ENCODE measurements around the gene CENPE.

CENPE gene

DNA sequence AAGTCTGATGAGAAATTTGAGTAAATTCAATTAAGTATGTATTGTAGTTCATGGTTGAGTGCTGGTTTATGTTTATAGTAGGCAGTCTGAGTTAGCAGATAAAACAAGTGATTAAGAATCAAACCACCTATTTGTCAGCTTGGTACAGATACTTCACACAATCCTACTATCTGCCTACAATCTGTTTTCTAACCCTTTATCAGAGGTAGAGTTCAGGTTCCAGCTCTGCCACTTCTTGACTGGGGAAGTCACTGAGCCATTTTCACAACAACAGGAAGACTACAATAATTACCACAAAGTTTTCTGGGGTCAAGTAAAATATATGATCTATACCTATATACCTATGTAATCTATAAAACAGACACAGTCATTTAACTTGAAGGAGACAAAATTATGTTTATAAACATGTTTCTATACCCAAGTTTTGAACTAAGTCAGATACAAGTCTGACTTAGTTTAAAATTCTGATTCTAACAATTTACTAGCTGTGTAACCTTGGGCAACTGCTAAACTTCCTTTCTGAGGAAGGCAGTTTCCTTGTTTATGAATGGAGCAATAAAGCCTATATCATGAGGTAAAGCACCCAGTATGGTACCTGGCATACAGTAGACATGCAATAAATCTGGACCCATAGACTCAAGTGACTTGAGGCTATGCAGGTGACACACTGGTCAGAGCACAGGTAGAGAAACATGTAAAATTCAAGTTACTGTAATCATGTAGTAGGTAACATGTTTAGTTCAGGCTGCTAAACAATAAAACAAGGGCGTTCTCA lies 61.3 kb downstream of the CENPE start:
- Histone ChIP-seq H3K9me3 (ENCODE audit: severe bottlenecking) (no peaks in the 10 kb centered on the region), H3K4me1 (ENCODE audit: insufficient read depth, poor library complexity, severe bottlenecking) (peaks cover 19% of the 10 kb centered on the region), H3K4me3 (ENCODE audit: severe bottlenecking) (no peak overlapping the region), H3K27me3 (ENCODE audit: insufficient read depth, poor library complexity, severe bottlenecking) (no peaks in the 10 kb centered on the region), H3K36me3 (ENCODE audit: low read depth) (peaks cover 89% of the 10 kb centered on the region), H3K27ac (ENCODE audit: poor library complexity, severe bottlenecking) (peak overlapping the region; percentile 79)
- ATAC-seq (ENCODE audit: low read depth), result no peak; the same call in none of the 3 replicates
- DNase-seq (ENCODE audit: low spot score), result no peak
- TF ChIP-seq, protein P1, sequence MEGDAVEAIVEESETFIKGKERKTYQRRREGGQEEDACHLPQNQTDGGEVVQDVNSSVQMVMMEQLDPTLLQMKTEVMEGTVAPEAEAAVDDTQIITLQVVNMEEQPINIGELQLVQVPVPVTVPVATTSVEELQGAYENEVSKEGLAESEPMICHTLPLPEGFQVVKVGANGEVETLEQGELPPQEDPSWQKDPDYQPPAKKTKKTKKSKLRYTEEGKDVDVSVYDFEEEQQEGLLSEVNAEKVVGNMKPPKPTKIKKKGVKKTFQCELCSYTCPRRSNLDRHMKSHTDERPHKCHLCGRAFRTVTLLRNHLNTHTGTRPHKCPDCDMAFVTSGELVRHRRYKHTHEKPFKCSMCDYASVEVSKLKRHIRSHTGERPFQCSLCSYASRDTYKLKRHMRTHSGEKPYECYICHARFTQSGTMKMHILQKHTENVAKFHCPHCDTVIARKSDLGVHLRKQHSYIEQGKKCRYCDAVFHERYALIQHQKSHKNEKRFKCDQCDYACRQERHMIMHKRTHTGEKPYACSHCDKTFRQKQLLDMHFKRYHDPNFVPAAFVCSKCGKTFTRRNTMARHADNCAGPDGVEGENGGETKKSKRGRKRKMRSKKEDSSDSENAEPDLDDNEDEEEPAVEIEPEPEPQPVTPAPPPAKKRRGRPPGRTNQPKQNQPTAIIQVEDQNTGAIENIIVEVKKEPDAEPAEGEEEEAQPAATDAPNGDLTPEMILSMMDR (IDR thresholded peaks at IDR 0.05; ENCODE audit: poor library complexity, severe bottlenecking), result no peak

DNA sequence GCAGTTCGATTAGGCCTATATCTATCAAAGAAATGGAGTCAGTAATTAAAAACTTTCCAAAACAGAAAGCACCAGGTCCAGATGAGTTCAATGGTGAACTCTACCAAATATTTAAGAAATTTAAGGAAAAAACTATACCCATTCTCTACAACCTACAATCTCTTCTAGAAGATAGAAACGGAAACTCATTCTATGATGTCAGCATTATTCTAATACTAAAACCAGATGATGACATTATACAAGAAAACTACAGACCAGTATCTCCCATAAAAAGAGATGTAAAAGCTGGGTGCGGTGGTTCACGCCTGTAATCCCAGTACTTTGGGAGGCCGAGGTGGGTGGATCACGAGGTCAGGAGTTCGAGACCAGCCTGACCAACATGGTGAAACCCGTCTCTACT lies 69.0 kb downstream of the CENPE start:
- H3K9me3 ChIP-seq (ENCODE audit: severe bottlenecking), result no peaks in the 10 kb centered on the region
- H3K4me1 ChIP-seq (ENCODE audit: insufficient read depth, poor library complexity, severe bottlenecking), result no peaks in the 10 kb centered on the region
- TF ChIP-seq, protein P1 (IDR thresholded peaks at IDR 0.05; ENCODE audit: poor library complexity, severe bottlenecking), result no peak
- peaks cover 69% of the 10 kb centered on the region for H3K36me3 ChIP-seq (ENCODE audit: low read depth)
- ATAC-seq (ENCODE audit: low read depth) (no peak), DNase-seq (ENCODE audit: low spot score) (no peak)
- no peaks in the 10 kb centered on the region for H3K27me3 ChIP-seq (ENCODE audit: insufficient read depth, poor library complexity, severe bottlenecking)
- H3K27ac ChIP-seq (ENCODE audit: poor library complexity, severe bottlenecking), result no peak overlapping the region
- no peak overlapping the region for H3K4me3 ChIP-seq (ENCODE audit: severe bottlenecking)

DNA sequence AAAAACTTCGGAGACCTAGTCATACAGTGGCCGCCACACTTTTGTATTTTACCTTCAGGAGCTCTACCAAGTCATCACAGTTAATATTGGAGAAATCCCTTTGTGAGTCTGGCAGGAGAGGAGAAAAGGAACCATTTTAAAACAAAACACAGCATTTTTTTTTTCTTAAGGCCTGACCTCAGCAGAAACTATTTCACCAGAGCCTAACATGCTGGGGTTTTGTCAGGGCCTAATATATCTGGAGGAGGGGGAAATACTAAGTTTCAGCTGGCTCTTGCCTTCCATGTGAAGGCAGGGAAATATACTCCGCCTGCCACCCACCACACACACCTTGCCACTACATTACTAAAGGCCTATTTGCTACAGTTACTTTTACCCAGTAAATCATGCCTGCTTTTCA lies 72.0 kb downstream of the CENPE start:
- H3K27me3 ChIP-seq (ENCODE audit: insufficient read depth, poor library complexity, severe bottlenecking), result no peaks in the 10 kb centered on the region
- H3K4me3 ChIP-seq (ENCODE audit: severe bottlenecking), result no peak overlapping the region
- DNase-seq (ENCODE audit: low spot score) (no peak), ATAC-seq (ENCODE audit: low read depth) (no peak)
- no peaks in the 10 kb centered on the region for H3K4me1 ChIP-seq (ENCODE audit: insufficient read depth, poor library complexity, severe bottlenecking)
- H3K36me3 ChIP-seq (ENCODE audit: low read depth), result peaks cover 69% of the 10 kb centered on the region
- no peaks in the 10 kb centered on the region for H3K9me3 ChIP-seq (ENCODE audit: severe bottlenecking)
- TF ChIP-seq, protein P1 (IDR thresholded peaks at IDR 0.05; ENCODE audit: poor library complexity, severe bottlenecking), result no peak
- no peak overlapping the region for H3K27ac ChIP-seq (ENCODE audit: poor library complexity, severe bottlenecking)

- DNase-seq (ENCODE audit: low spot score) (no peak), ATAC-seq (ENCODE audit: low read depth) (no peak)
- H3K27me3 ChIP-seq (ENCODE audit: insufficient read depth, poor library complexity, severe bottlenecking), result no peaks in the 10 kb centered on the region
- H3K4me1 ChIP-seq (ENCODE audit: insufficient read depth, poor library complexity, severe bottlenecking), result no peaks in the 10 kb centered on the region
- no peak overlapping the region for H3K4me3 ChIP-seq (ENCODE audit: severe bottlenecking)
- TF ChIP-seq, protein P1 (IDR thresholded peaks at IDR 0.05; ENCODE audit: poor library complexity, severe bottlenecking), result no peak
- no peaks in the 10 kb centered on the region for H3K9me3 ChIP-seq (ENCODE audit: severe bottlenecking)
- H3K36me3 ChIP-seq (ENCODE audit: low read depth), result peaks cover 72% of the 10 kb centered on the region
- no peak overlapping the region for H3K27ac ChIP-seq (ENCODE audit: poor library complexity, severe bottlenecking)
Observed at GRCh38 chr4:103123114-103123513, 75.0 kb downstream of the CENPE start.

DNA sequence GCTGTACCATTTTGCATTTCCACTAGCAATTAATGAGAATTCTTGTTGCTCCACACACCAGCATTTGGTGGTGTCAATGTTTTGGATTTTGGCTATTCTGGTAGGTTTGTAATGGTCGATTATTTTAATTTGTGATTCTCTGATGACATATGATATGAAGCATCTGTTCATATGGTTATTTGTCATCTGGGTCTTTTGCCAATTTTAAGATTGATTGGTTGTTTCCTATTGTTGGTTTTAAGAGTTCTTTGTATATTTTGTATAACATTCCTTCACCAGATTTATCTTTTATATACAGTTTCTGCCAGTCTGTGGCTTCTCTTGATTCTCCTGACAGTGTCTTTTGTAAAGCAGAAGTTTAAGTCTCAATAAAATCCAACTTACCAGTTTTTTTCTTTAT lies 80.0 kb downstream of the CENPE start:
- TF ChIP-seq, protein P1 (IDR thresholded peaks at IDR 0.05; ENCODE audit: poor library complexity, severe bottlenecking), result no peak
- no peaks in the 10 kb centered on the region for H3K27me3 ChIP-seq (ENCODE audit: insufficient read depth, poor library complexity, severe bottlenecking)
- H3K36me3 ChIP-seq (ENCODE audit: low read depth), result peaks cover 72% of the 10 kb centered on the region
- no peaks in the 10 kb centered on the region for H3K9me3 ChIP-seq (ENCODE audit: severe bottlenecking)
- DNase-seq (ENCODE audit: low spot score) (no peak), ATAC-seq (ENCODE audit: low read depth) (no peak)
- H3K4me1 ChIP-seq (ENCODE audit: insufficient read depth, poor library complexity, severe bottlenecking), result no peaks in the 10 kb centered on the region
- H3K4me3 ChIP-seq (ENCODE audit: severe bottlenecking), result no peak overlapping the region
- H3K27ac ChIP-seq (ENCODE audit: poor library complexity, severe bottlenecking), result no peak overlapping the region

All from RWPE2 (cell line).